H9 (cell line): ENCODE results near the gene UNC13C. TPM values are rescaled to one million over a fixed set of nuclear protein-coding genes. Genes with fewer than 3 reads are reported as not detected.

ENCODE experiments used
- DNase-seq: peaks from one replicate; pipeline ENCODE4 v3.0.0-alpha.2; 2017
- H2AFZ ChIP-seq: one replicate; pipeline ENCODE4 v1.6.1; 2013; ENCODE audit warnings: mild to moderate bottlenecking, low read length, control low read depth, moderate library complexity
- H2AK5ac ChIP-seq: 2 replicates; pipeline ENCODE4 v1.6.1; 2013; ENCODE audit warnings: low read length, control low read depth, mixed read lengths; ENCODE audit not compliant: insufficient read length
- H2BK120ac ChIP-seq: one replicate; pipeline ENCODE4 v1.6.1; 2013; ENCODE audit warnings: low read depth, mild to moderate bottlenecking, low read length, control low read depth, inconsistent platforms; ENCODE audit not compliant: poor library complexity, severe bottlenecking
- H2BK12ac ChIP-seq: 2 replicates; pipeline ENCODE4 v1.6.1; 2013; ENCODE audit warnings: low read length, control low read depth, mixed read lengths, low read depth; ENCODE audit not compliant: insufficient read length
- H2BK15ac ChIP-seq: 2 replicates; pipeline ENCODE4 v1.6.1; 2013; ENCODE audit warnings: low read depth, low read length, control low read depth
- H2BK20ac ChIP-seq: one replicate; pipeline ENCODE4 v1.6.1; 2013; ENCODE audit warnings: low read depth, mild to moderate bottlenecking, low read length, control low read depth, inconsistent platforms; ENCODE audit not compliant: poor library complexity, severe bottlenecking
- H2BK5ac ChIP-seq: 2 replicates; pipeline ENCODE4 v1.6.1; 2013; ENCODE audit warnings: low read length, control low read depth, mixed read lengths; ENCODE audit not compliant: insufficient read length
- H3K14ac ChIP-seq: 2 replicates; pipeline ENCODE4 v1.6.1; 2013; ENCODE audit warnings: low read length, control low read depth; ENCODE audit not compliant: insufficient read depth
- H3K18ac ChIP-seq: 2 replicates; pipeline ENCODE4 v1.6.1; 2013; ENCODE audit warnings: low read depth, mild to moderate bottlenecking, mixed read lengths, low read length, control low read depth; ENCODE audit not compliant: insufficient read length
- H3K23ac ChIP-seq: 2 replicates; pipeline ENCODE4 v1.6.1; 2013; ENCODE audit warnings: low read length, control low read depth, mixed read lengths, low read depth; ENCODE audit not compliant: insufficient read length
- H3K23me2 ChIP-seq: 2 replicates; pipeline ENCODE4 v1.6.1; 2013; ENCODE audit warnings: low read depth, mild to moderate bottlenecking, mixed read lengths, low read length, control low read depth; ENCODE audit not compliant: insufficient read length, poor library complexity, severe bottlenecking
- H3K27ac ChIP-seq: 2 replicates; pipeline ENCODE4 v1.5.1; 2013; ENCODE audit warnings: low read length, control low read depth, mixed read lengths, low read depth; ENCODE audit not compliant: insufficient read length
- H3K27me3 ChIP-seq: 2 replicates; pipeline ENCODE4 v1.6.1; 2013; ENCODE audit warnings: low read length, control low read depth, inconsistent platforms; ENCODE audit not compliant: insufficient read depth
- H3K4ac ChIP-seq: 2 replicates; pipeline ENCODE4 v1.6.1; 2013; ENCODE audit warnings: low read depth, mild to moderate bottlenecking, control low read depth, inconsistent platforms, low read length, moderate library complexity
- H3K4me1 ChIP-seq: 2 replicates; pipeline ENCODE4 v1.6.1; 2013; ENCODE audit warnings: low read length, control low read depth, inconsistent platforms; ENCODE audit not compliant: insufficient read depth
- H3K4me2 ChIP-seq: 2 replicates; pipeline ENCODE4 v1.6.1; 2013; ENCODE audit warnings: low read length, control low read depth, mixed read lengths; ENCODE audit not compliant: insufficient read length, insufficient read depth
- H3K56ac ChIP-seq: 2 replicates; pipeline ENCODE4 v1.6.1; 2013; ENCODE audit warnings: low read depth, mild to moderate bottlenecking, mixed read lengths, low read length, control low read depth; ENCODE audit not compliant: insufficient read length
- H3K79me1 ChIP-seq: 2 replicates; pipeline ENCODE4 v1.6.1; 2013; ENCODE audit warnings: low read depth, mild to moderate bottlenecking, moderate library complexity, low read length, control low read depth, inconsistent platforms; ENCODE audit not compliant: insufficient read depth, poor library complexity, severe bottlenecking
- H3K79me2 ChIP-seq: 2 replicates; pipeline ENCODE4 v1.6.1; 2013; ENCODE audit warnings: low read length, control low read depth, inconsistent platforms; ENCODE audit not compliant: insufficient read depth
- H3K9ac ChIP-seq: 2 replicates; pipeline ENCODE4 v1.6.1; 2013; ENCODE audit warnings: low read length, control low read depth, mixed read lengths; ENCODE audit not compliant: insufficient read length; ENCODE audit errors: extremely low read depth
- H3K9me3 ChIP-seq: one replicate; pipeline ENCODE4 v1.6.1; 2013; ENCODE audit warnings: low read depth, low read length, inconsistent platforms; ENCODE audit not compliant: control insufficient read depth
- H3T11ph ChIP-seq: one replicate; pipeline ENCODE4 v1.6.1; 2013; ENCODE audit warnings: mild to moderate bottlenecking, low read length, control low read depth, inconsistent platforms
- H4K20me1 ChIP-seq: one replicate; pipeline ENCODE4 v1.6.1; 2013; ENCODE audit not compliant: control insufficient read depth, insufficient read length, insufficient read depth
- H4K5ac ChIP-seq: 2 replicates; pipeline ENCODE4 v1.6.1; 2013; ENCODE audit warnings: low read depth, mild to moderate bottlenecking, mixed read lengths, low read length, control low read depth; ENCODE audit not compliant: insufficient read length
- H4K8ac ChIP-seq: replicated peaks from 2 replicates; pipeline ENCODE4 v1.6.1; 2013; ENCODE audit warnings: low read length, control low read depth, mixed read lengths, low read depth; ENCODE audit not compliant: insufficient read length
- H4K91ac ChIP-seq: 2 replicates; pipeline ENCODE4 v1.6.1; 2013; ENCODE audit warnings: low read depth, mild to moderate bottlenecking, moderate library complexity, mixed read lengths, low read length, control low read depth; ENCODE audit not compliant: insufficient read length
- H3K27ac Mint-ChIP-seq, 3 experiments: 2 replicates in 2 of 3; 3 replicates in 1 of 3; pipeline ENCODE4 v1.8.0; 2020 to 2021; ENCODE audit warnings: mixed read lengths in 3 of 3, mild to moderate bottlenecking in 1 of 3, moderate library complexity in 1 of 3
- H3K27me3 Mint-ChIP-seq: 2 replicates; pipeline ENCODE4 v1.8.0; 2021; ENCODE audit warnings: low read depth, mild to moderate bottlenecking, moderate library complexity, mixed read lengths
- H3K36me3 Mint-ChIP-seq, 3 experiments: 2 replicates in 2 of 3; 3 replicates in 1 of 3; pipeline ENCODE4 v1.8.0; 2020 to 2021; ENCODE audit warnings: low read depth in 3 of 3, mixed read lengths in 3 of 3; ENCODE audit not compliant: insufficient read depth in 1 of 3
- H3K4me1 Mint-ChIP-seq, 2 experiments: 2 replicates each; pipeline ENCODE4 v1.8.0; 2020; ENCODE audit warnings: mixed read lengths in 2 of 2
- H3K4me3 Mint-ChIP-seq, 2 experiments: 2 replicates in 1 of 2; 3 replicates in 1 of 2; pipeline ENCODE4 v1.8.0; 2020 to 2021; ENCODE audit warnings: mild to moderate bottlenecking in 2 of 2, mixed read lengths in 2 of 2, moderate library complexity in 1 of 2
- H3K9me3 Mint-ChIP-seq, 2 experiments: 2 replicates in 1 of 2; 3 replicates in 1 of 2; pipeline ENCODE4 v1.8.0; 2020; ENCODE audit warnings: mild to moderate bottlenecking in 2 of 2, mixed read lengths in 2 of 2, moderate library complexity in 1 of 2
- WGBS: extraction: QIAGEN DNeasy Blood & Tissue Kit; methylation state at CpG from one replicate; pipeline ENCODE4 v1.1.7; 2013; ENCODE audit warnings: missing lambda C conversion rate, low lambda C conversion rate, mixed read lengths; ENCODE audit not compliant: insufficient read length; ENCODE audit errors: extremely low coverage; 5-methylcytosine and 5-hydroxymethylcytosine counted together
- total RNA-seq: library from RNA; stranded (reverse); gene quantifications from 2 replicates; pipeline ENCODE4 v1.2.1, GENCODE V29; 2021
- TF ChIP-seq, protein P1 (sequence below): fragments of 200-600 bp; sonication (generic); conservative IDR thresholded peaks from 3 replicates; pipeline ENCODE4 v1.8.0; 2021; ENCODE audit warnings: antibody characterized with exemption, mild to moderate bottlenecking

UNC13C gene
- total RNA-seq, 1 experiment from 2014 or later: 0.02 TPM

GRCh38 chr15:53974121-53974520 lies 4.1 kb upstream of the UNC13C start:
- Histone ChIP-seq H2BK15ac (no peak overlapping the region), H3K27me3 (no peaks in the 10 kb centered on the region; the same call in 1 of the 2 replicates), H2AFZ (no peak overlapping the region), H4K20me1 (no peaks in the 10 kb centered on the region), H3K4ac (no peak overlapping the region), H3K23ac (no peak overlapping the region), H3K4me2 (no peak overlapping the region), H3K18ac (no peak overlapping the region), H3K27ac (no peak overlapping the region), H3K9me3 (no peaks in the 10 kb centered on the region), H3K14ac (no peak overlapping the region), H2AK5ac (no peak overlapping the region), H2BK20ac (no peak overlapping the region), H2BK5ac (no peak overlapping the region), H3K9ac (no peak overlapping the region), H2BK120ac (no peak overlapping the region), H4K8ac (no peak overlapping the region), H3K4me1 (no peaks in the 10 kb centered on the region), H3K56ac (no peak overlapping the region), H3T11ph (no peak overlapping the region), H3K79me2 (no peaks in the 10 kb centered on the region), H4K5ac (no peak overlapping the region), H4K91ac (no peak overlapping the region), H3K23me2 (peaks cover 7% of the 10 kb centered on the region), H3K79me1 (no peaks in the 10 kb centered on the region), H2BK12ac (no peak overlapping the region)
- H3K4me1 Mint-ChIP-seq: peaks cover 9 to 11% of the 10 kb centered on the region in 2 experiments
- no peaks in the 10 kb centered on the region for H3K9me3 Mint-ChIP-seq
- TF ChIP-seq, protein P1, sequence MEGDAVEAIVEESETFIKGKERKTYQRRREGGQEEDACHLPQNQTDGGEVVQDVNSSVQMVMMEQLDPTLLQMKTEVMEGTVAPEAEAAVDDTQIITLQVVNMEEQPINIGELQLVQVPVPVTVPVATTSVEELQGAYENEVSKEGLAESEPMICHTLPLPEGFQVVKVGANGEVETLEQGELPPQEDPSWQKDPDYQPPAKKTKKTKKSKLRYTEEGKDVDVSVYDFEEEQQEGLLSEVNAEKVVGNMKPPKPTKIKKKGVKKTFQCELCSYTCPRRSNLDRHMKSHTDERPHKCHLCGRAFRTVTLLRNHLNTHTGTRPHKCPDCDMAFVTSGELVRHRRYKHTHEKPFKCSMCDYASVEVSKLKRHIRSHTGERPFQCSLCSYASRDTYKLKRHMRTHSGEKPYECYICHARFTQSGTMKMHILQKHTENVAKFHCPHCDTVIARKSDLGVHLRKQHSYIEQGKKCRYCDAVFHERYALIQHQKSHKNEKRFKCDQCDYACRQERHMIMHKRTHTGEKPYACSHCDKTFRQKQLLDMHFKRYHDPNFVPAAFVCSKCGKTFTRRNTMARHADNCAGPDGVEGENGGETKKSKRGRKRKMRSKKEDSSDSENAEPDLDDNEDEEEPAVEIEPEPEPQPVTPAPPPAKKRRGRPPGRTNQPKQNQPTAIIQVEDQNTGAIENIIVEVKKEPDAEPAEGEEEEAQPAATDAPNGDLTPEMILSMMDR: no peak
- no peaks in the 10 kb centered on the region for H3K36me3 Mint-ChIP-seq
- DNase-seq: no peak
- H3K27ac Mint-ChIP-seq: no peak overlapping the region
- WGBS: no CpG with 5 or more reads among the region's 2 CpGs
- peaks cover 23% of the 10 kb centered on the region for H3K27me3 Mint-ChIP-seq
- no peak overlapping the region for H3K4me3 Mint-ChIP-seq
